ENCODE measurements around the gene AMPH. TPM values are rescaled to one million over a fixed set of nuclear protein-coding genes. Genes with fewer than 3 reads are reported as not detected.

Gene AMPH
- total RNA-seq, 1 experiment from 2014 or later = not detected

DNA sequence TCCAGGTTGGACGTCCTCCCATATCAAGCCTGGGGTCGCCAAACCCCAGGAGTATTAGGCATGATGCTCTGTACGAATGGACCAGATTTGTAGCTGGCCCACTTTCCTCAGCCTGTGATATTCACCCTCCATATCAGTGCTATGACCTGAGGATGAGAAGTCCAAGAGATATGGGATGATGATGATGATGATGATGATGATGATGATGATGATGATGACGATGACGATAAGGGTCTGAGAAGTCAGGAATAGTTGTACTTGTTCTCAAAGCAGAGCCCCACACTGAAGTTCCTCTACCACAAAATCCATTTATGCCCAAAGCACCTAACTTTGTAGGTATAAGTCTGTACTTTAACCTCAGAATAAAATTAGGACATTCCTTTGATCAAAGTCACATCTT is 50.7 kb downstream of the AMPH start:
- BruUV-seq (replicated peaks) = no TSS peak
- CTCF ChIA-PET = no interaction called here

More for the DNA sequence above, 50.7 kb downstream of the AMPH start:
- Histone ChIP-seq H3K27me3 (ENCODE audit: insufficient read depth, low read length) (peaks cover 32% of the 10 kb centered on the region), H3K4me2 (ENCODE audit: low read length) (no peak overlapping the region), H3K27ac (ENCODE audit: low read depth, low read length) (no peak overlapping the region), H3K9me3 (ENCODE audit: control insufficient read depth in 1 of 2, insufficient read depth in 1 of 2, low read depth in 1 of 2, low read length in 2 of 2) (no peaks in the 10 kb centered on the region), H3K36me3 (ENCODE audit: control insufficient read depth in 1 of 2, insufficient read depth in 2 of 2, low read length in 2 of 2) (no peaks in the 10 kb centered on the region), H3K4me1 (ENCODE audit: control insufficient read depth in 1 of 2, insufficient read depth in 2 of 2, low read length in 2 of 2) (no peaks in the 10 kb centered on the region), H3K9me2 (ENCODE audit: insufficient read depth) (no peaks in the 10 kb centered on the region), H3K79me2 (ENCODE audit: insufficient read depth, low read length) (no peaks in the 10 kb centered on the region), H4K20me1 (ENCODE audit: insufficient read depth) (no peaks in the 10 kb centered on the region), H3K4me3 (replicated peaks in 1 of 2; ENCODE audit: low read depth in 1 of 2, low read length in 2 of 2) (no peak overlapping the region), H2AFZ (ENCODE audit: low read depth, low read length, poor library complexity, severe bottlenecking) (no peak overlapping the region), H3K9ac (ENCODE audit: low read length) (no peak overlapping the region)
- no peak for TF ChIP-seq SP1 (IDR thresholded peaks at IDR 0.05; ENCODE audit: low read depth)
- TF ChIP-seq, protein P1, sequence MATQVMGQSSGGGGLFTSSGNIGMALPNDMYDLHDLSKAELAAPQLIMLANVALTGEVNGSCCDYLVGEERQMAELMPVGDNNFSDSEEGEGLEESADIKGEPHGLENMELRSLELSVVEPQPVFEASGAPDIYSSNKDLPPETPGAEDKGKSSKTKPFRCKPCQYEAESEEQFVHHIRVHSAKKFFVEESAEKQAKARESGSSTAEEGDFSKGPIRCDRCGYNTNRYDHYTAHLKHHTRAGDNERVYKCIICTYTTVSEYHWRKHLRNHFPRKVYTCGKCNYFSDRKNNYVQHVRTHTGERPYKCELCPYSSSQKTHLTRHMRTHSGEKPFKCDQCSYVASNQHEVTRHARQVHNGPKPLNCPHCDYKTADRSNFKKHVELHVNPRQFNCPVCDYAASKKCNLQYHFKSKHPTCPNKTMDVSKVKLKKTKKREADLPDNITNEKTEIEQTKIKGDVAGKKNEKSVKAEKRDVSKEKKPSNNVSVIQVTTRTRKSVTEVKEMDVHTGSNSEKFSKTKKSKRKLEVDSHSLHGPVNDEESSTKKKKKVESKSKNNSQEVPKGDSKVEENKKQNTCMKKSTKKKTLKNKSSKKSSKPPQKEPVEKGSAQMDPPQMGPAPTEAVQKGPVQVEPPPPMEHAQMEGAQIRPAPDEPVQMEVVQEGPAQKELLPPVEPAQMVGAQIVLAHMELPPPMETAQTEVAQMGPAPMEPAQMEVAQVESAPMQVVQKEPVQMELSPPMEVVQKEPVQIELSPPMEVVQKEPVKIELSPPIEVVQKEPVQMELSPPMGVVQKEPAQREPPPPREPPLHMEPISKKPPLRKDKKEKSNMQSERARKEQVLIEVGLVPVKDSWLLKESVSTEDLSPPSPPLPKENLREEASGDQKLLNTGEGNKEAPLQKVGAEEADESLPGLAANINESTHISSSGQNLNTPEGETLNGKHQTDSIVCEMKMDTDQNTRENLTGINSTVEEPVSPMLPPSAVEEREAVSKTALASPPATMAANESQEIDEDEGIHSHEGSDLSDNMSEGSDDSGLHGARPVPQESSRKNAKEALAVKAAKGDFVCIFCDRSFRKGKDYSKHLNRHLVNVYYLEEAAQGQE (IDR thresholded peaks at IDR 0.05; ENCODE audit: low read depth) = no peak
- no peak for TF ChIP-seq JUND (IDR thresholded peaks at IDR 0.05)
- TF ChIP-seq CEBPB (IDR thresholded peaks at IDR 0.05; ENCODE audit: low read depth) = no peak
- no peak for TF ChIP-seq SRF (IDR thresholded peaks at IDR 0.05; ENCODE audit: low read depth)
- TF ChIP-seq, protein P2, sequence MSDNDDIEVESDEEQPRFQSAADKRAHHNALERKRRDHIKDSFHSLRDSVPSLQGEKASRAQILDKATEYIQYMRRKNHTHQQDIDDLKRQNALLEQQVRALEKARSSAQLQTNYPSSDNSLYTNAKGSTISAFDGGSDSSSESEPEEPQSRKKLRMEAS (IDR thresholded peaks at IDR 0.05) = no peak
- ATAC-seq (no peak), DNase-seq (ENCODE audit: low read depth, low spot score) (no peak)
- ChIA-PET RAD21 (ENCODE audit: low non-redundant PET in 1 of 2, low total read pairs in 2 of 2, uncharacterized antibody in 2 of 2, unreplicated experiment in 2 of 2) (no interaction called here), POLR2A (no interaction called here)
- intact Hi-C loops (cut with micrococcal nuclease) = no loop called here

Data from HCT116 (cell line).